Loucy (cell line): Measurements from ENCODE around the gene AVPI1.

Source experiments
- CTCF ChIP-seq: fragments of 200-600 bp; sonication (generic); conservative IDR thresholded peaks from 2 replicates; pipeline ENCODE4 v1.5.1; 2014; ENCODE audit warnings: mild to moderate bottlenecking, antibody characterized with exemption, low read length
- EZH2phosphoT487 ChIP-seq: fragments of 200-600 bp; IDR thresholded peaks from 2 replicates; pipeline ENCODE4 v1.6.1; 2018; ENCODE audit warnings: antibody characterized with exemption, mild to moderate bottlenecking, moderate library complexity, borderline replicate concordance

DNA sequence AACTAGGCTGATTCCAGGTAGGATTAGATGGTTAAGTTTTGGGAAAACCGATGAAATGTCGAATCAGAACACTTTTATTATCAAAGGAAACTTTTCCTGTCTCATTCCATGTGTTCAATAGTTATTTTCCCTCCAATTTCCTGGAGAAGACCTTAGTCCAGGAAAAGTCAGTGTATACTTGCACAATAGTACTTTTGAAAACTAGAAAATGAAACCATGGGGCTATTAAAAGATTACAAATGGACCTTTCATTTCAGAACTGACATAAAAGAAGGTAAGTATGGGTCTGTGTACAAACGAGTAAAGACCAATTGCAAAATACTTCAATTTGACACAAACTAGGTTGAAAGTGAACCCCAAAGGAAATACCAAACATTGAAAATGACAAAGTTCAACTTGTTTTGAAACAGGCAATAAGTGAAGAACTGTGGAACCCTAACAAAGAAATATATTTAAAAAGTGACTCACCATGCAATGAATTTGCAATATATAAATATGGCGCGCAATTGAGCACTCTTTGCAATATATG is 2.1 kb downstream of the AVPI1 start:
- TF ChIP-seq CTCF, result no peak
- no peak for TF ChIP-seq EZH2phosphoT487
